Panc1 (cell line): Measurements from ENCODE around the gene TIGIT. TPM values are rescaled to one million over a fixed set of nuclear protein-coding genes. Genes with fewer than 3 reads are reported as not detected.

ENCODE experiments used
- ATAC-seq: fragments of 200-7000 bp; cut with Tn5 transposase; 2 replicates; pipeline ENCODE4 v1.9.1; 2020; ENCODE audit warnings: mild to moderate bottlenecking, moderate library complexity
- BruUV-seq: library from RNA; stranded (reverse); fragments of 400-500 nt; replicated peaks from 2 replicates; lab custom pipeline; 2021; lab: Mats Ljungman, UMichigan
- CTCF ChIA-PET: fragments of 300-600 bp; sonication (Branson Sonifier 250); formaldehyde crosslinking; loops from one replicate; lab custom pipeline; 2022; ENCODE audit warnings: antibody characterized with exemption; lab: Charles Lee
- POLR2A ChIA-PET: fragments of 300-600 bp; sonication (Branson Sonifier 250); formaldehyde crosslinking; loops from one replicate; lab custom pipeline; 2022; ENCODE audit warnings: antibody characterized with exemption; lab: Charles Lee
- DNase-seq: peaks from one replicate; pipeline ENCODE4 v3.0.0-alpha.2; 2010; ENCODE audit warnings: low read depth, low spot score
- H3K27ac ChIP-seq: 2 replicates; pipeline ENCODE4 v1.5.1; 2011; ENCODE audit warnings: mild to moderate bottlenecking, low read length, inconsistent platforms
- H3K27me3 ChIP-seq: fragments of 200-500 bp; sonication (Bioruptor generic); 2 replicates; pipeline ENCODE4 v1.6.0; 2014; ENCODE audit warnings: low read length, inconsistent platforms; ENCODE audit not compliant: control insufficient read depth, insufficient read depth
- H3K36me3 ChIP-seq: fragments of 200-500 bp; sonication (Bioruptor generic); 2 replicates; pipeline ENCODE4 v1.5.1; 2014; ENCODE audit warnings: inconsistent platforms, mild to moderate bottlenecking, low read length, moderate library complexity; ENCODE audit not compliant: control insufficient read depth, insufficient read depth
- H3K4me1 ChIP-seq: 2 replicates; pipeline ENCODE4 v1.5.1; 2011; ENCODE audit warnings: inconsistent platforms, mild to moderate bottlenecking, low read length, moderate library complexity; ENCODE audit not compliant: control insufficient read depth, insufficient read depth
- H3K4me3 ChIP-seq, 2 experiments: 2 replicates each; pipeline ENCODE4 v1.5.1; 2011 to 2012; ENCODE audit warnings: low read depth in 2 of 2, low read length in 2 of 2, mild to moderate bottlenecking in 2 of 2, inconsistent platforms in 1 of 2, moderate library complexity in 1 of 2
- H3K9me3 ChIP-seq: fragments of 200-500 bp; sonication (Bioruptor generic); 2 replicates; pipeline ENCODE4 v1.5.1; 2014; ENCODE audit warnings: low read depth, mild to moderate bottlenecking, inconsistent platforms, low read length, moderate library complexity; ENCODE audit not compliant: control insufficient read depth, insufficient read depth
- POLR2AphosphoS5 ChIP-seq: IDR thresholded peaks from 2 replicates; pipeline ENCODE4 v1.6.1; 2012; ENCODE audit warnings: mild to moderate bottlenecking, low read depth, low read length, moderate library complexity
- SIN3A ChIP-seq: IDR thresholded peaks from 2 replicates; pipeline ENCODE4 v1.6.1; 2012; ENCODE audit warnings: low read depth, mild to moderate bottlenecking, low read length, moderate library complexity, borderline replicate concordance; ENCODE audit not compliant: insufficient read depth
- TCF7L2 ChIP-seq: IDR thresholded peaks from 2 replicates; pipeline ENCODE4 v1.6.1; 2011; ENCODE audit warnings: mild to moderate bottlenecking, low read depth, low read length, inconsistent platforms
- in situ Hi-C: cut with HindIII; loops from 2 replicates; pipeline ENCODE4 v1.10.0; 2016; ENCODE audit warnings: low sequenced_read_pairs, low pct_unique_long_range_greater_than_20kb
- intact Hi-C: fragments of 100-400 bp; cut with micrococcal nuclease; formaldehyde crosslinking; loops from one replicate; pipeline ENCODE4 v1.10.0; 2022; ENCODE audit not compliant: unreplicated experiment
- total RNA-seq: library from RNA; stranded (reverse); gene quantifications from one replicate; pipeline ENCODE4 v1.2.1, GENCODE V29; 2021; ENCODE audit not compliant: unreplicated experiment
- TF ChIP-seq, protein P1 (sequence below): fragments of 450-650 bp; IDR thresholded peaks from 2 replicates; pipeline ENCODE4 v1.5.1; 2017; ENCODE audit warnings: mild to moderate bottlenecking
- TF ChIP-seq, protein P2 (sequence below), 2 experiments: IDR thresholded peaks; 2 replicates each; pipeline ENCODE4 v1.6.1; 2011 to 2012; ENCODE audit warnings: low read depth in 2 of 2, control low read depth in 1 of 2, low read length in 1 of 2, mild to moderate bottlenecking in 1 of 2, moderate library complexity in 1 of 2; ENCODE audit not compliant: insufficient read depth in 1 of 2

The TIGIT gene
- total RNA-seq, 1 experiment from 2014 or later = not detected

DNA sequence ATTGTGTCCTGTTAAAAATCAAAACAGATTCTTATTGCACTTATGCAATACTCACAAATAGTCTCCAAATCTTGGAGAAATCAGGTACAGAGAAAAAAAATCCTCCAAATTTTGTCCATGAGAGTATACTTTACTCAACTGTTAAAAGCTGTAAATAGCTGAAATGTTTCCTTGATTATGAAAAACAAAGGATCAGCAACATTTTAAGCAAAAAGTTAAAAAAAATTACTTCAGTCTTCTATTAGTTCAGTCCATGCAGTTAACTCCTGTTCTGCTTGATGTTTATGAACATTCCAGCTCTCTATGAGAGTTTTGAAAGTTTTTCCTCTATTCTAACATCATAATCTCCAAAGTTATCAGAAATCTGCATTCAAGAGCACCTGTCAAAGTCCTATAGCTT lies 33.7 kb upstream of the TIGIT start:
- Histone ChIP-seq H3K4me3 (no peak overlapping the region), H3K36me3 (no peaks in the 10 kb centered on the region), H3K27ac (no peak overlapping the region), H3K27me3 (no peaks in the 10 kb centered on the region), H3K4me1 (no peaks in the 10 kb centered on the region), H3K9me3 (no peaks in the 10 kb centered on the region)
- ChIA-PET CTCF (no interaction called here), POLR2A (no interaction called here)
- no peak for ATAC-seq
- TF ChIP-seq SIN3A (no peak), POLR2AphosphoS5 (no peak), TCF7L2 (no peak)
- TF ChIP-seq, protein P1, sequence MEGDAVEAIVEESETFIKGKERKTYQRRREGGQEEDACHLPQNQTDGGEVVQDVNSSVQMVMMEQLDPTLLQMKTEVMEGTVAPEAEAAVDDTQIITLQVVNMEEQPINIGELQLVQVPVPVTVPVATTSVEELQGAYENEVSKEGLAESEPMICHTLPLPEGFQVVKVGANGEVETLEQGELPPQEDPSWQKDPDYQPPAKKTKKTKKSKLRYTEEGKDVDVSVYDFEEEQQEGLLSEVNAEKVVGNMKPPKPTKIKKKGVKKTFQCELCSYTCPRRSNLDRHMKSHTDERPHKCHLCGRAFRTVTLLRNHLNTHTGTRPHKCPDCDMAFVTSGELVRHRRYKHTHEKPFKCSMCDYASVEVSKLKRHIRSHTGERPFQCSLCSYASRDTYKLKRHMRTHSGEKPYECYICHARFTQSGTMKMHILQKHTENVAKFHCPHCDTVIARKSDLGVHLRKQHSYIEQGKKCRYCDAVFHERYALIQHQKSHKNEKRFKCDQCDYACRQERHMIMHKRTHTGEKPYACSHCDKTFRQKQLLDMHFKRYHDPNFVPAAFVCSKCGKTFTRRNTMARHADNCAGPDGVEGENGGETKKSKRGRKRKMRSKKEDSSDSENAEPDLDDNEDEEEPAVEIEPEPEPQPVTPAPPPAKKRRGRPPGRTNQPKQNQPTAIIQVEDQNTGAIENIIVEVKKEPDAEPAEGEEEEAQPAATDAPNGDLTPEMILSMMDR = no peak
- TF ChIP-seq, protein P2, sequence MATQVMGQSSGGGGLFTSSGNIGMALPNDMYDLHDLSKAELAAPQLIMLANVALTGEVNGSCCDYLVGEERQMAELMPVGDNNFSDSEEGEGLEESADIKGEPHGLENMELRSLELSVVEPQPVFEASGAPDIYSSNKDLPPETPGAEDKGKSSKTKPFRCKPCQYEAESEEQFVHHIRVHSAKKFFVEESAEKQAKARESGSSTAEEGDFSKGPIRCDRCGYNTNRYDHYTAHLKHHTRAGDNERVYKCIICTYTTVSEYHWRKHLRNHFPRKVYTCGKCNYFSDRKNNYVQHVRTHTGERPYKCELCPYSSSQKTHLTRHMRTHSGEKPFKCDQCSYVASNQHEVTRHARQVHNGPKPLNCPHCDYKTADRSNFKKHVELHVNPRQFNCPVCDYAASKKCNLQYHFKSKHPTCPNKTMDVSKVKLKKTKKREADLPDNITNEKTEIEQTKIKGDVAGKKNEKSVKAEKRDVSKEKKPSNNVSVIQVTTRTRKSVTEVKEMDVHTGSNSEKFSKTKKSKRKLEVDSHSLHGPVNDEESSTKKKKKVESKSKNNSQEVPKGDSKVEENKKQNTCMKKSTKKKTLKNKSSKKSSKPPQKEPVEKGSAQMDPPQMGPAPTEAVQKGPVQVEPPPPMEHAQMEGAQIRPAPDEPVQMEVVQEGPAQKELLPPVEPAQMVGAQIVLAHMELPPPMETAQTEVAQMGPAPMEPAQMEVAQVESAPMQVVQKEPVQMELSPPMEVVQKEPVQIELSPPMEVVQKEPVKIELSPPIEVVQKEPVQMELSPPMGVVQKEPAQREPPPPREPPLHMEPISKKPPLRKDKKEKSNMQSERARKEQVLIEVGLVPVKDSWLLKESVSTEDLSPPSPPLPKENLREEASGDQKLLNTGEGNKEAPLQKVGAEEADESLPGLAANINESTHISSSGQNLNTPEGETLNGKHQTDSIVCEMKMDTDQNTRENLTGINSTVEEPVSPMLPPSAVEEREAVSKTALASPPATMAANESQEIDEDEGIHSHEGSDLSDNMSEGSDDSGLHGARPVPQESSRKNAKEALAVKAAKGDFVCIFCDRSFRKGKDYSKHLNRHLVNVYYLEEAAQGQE (IDR thresholded peaks at IDR 0.05; ENCODE audit: insufficient read depth in 1 of 2, low read depth in 2 of 2, low read length in 1 of 2) = no peak
- intact Hi-C loops (no loop called here), in situ Hi-C loops (no loop called here)
- no TSS peak for BruUV-seq
- DNase-seq = no peak

DNA sequence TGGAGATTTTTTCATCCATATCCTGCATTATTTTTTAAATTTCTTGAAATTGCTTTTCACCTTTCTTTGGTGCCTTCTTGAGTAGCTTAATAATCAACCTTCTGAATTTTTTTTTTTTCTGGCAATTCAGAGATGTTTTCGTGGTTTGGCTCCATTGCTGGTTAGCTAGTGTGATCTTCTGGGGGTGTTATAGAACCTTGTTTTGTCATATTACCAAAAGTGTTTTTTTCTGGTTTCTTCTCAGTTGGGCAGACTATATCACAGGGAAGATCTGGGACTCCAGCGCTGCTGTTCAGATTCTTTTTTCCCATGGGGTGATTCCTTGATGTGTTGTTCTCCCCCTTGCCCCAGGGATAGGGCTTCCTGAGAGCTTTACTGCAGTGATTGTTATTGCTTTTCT lies 23.8 kb upstream of the TIGIT start:
- ATAC-seq = no peak
- in situ Hi-C loops (no loop called here), intact Hi-C loops (no loop called here)
- ChIA-PET CTCF (no interaction called here), POLR2A (no interaction called here)
- BruUV-seq = no TSS peak
- no peaks in the 10 kb centered on the region for H3K36me3 ChIP-seq
- no peak overlapping the region for H3K27ac ChIP-seq
- no peak for DNase-seq
- no peak overlapping the region for H3K4me3 ChIP-seq
- TF ChIP-seq, protein P1 = no peak
- TF ChIP-seq SIN3A = no peak
- no peak for TF ChIP-seq TCF7L2
- TF ChIP-seq, protein P2 (IDR thresholded peaks at IDR 0.05; ENCODE audit: insufficient read depth in 1 of 2, low read depth in 2 of 2, low read length in 1 of 2) = no peak
- no peak for TF ChIP-seq POLR2AphosphoS5
- no peaks in the 10 kb centered on the region for H3K9me3 ChIP-seq
- no peaks in the 10 kb centered on the region for H3K4me1 ChIP-seq
- no peaks in the 10 kb centered on the region for H3K27me3 ChIP-seq
